ENCODE measurements around the gene TTC7B.

DNA sequence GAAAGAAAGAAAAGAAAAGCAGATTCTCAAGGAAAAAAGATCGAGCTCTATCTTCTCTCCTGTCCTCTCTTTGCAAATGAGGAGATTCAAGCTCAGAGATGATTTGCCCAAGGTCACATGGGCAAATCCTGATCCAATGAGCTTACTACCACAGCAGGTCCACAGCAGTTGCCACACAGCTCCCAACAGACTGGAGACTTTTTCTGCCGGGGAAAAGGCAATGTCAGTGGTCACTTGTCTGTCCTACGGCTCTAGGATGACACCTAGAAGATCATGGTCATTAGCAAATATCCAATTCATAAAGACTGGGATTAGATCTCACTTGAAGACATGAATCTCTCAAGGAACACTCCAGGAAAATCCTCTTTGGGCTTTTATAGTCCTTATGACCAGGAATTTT, 58.8 kb downstream of the TTC7B start:
- no peak for TF ChIP-seq CREB1 (CRISPR knock-in tag; IDR thresholded peaks at IDR 0.05; ENCODE audit: low read depth)
- TF ChIP-seq, protein P1, sequence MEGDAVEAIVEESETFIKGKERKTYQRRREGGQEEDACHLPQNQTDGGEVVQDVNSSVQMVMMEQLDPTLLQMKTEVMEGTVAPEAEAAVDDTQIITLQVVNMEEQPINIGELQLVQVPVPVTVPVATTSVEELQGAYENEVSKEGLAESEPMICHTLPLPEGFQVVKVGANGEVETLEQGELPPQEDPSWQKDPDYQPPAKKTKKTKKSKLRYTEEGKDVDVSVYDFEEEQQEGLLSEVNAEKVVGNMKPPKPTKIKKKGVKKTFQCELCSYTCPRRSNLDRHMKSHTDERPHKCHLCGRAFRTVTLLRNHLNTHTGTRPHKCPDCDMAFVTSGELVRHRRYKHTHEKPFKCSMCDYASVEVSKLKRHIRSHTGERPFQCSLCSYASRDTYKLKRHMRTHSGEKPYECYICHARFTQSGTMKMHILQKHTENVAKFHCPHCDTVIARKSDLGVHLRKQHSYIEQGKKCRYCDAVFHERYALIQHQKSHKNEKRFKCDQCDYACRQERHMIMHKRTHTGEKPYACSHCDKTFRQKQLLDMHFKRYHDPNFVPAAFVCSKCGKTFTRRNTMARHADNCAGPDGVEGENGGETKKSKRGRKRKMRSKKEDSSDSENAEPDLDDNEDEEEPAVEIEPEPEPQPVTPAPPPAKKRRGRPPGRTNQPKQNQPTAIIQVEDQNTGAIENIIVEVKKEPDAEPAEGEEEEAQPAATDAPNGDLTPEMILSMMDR (conservative IDR thresholded peaks at IDR 0.05; ENCODE audit: low read depth in 2 of 2), result no peak
- no peak for TF ChIP-seq STAT1 (IDR thresholded peaks at IDR 0.05; ENCODE audit: unreplicated experiment)

Measured in GM23338 (cell line).